Endodermal cell (in vitro differentiated cells): ENCODE data around the gene HLTF. TPM values are rescaled to one million over a fixed set of nuclear protein-coding genes. Genes with fewer than 3 reads are reported as not detected.

Experiments
- DNase-seq: peaks from one replicate; pipeline ENCODE4 v3.0.0-alpha.2; 2017
- H3K27ac ChIP-seq: 2 replicates; pipeline ENCODE4 v1.5.1; 2013; ENCODE audit warnings: mild to moderate bottlenecking, low read depth, low read length, moderate library complexity
- H3K27me3 ChIP-seq: 2 replicates; pipeline ENCODE4 v1.6.1; 2013; ENCODE audit warnings: mild to moderate bottlenecking, low read length, moderate library complexity; ENCODE audit not compliant: insufficient read depth, control insufficient read depth, poor library complexity, severe bottlenecking
- H3K36me3 ChIP-seq: 2 replicates; pipeline ENCODE4 v1.7.0; 2013; ENCODE audit warnings: mild to moderate bottlenecking, low read length, moderate library complexity; ENCODE audit not compliant: control insufficient read depth, insufficient read depth
- H3K4me1 ChIP-seq: one replicate; pipeline ENCODE4 v1.7.0; 2013; ENCODE audit warnings: low read length; ENCODE audit not compliant: control insufficient read depth, insufficient read depth
- H3K4me3 ChIP-seq: 2 replicates; pipeline ENCODE4 v1.5.1; 2013; ENCODE audit warnings: mild to moderate bottlenecking, low read length, moderate library complexity
- H3K9ac ChIP-seq: 2 replicates; pipeline ENCODE4 v1.6.1; 2013; ENCODE audit warnings: mild to moderate bottlenecking, low read length, moderate library complexity; ENCODE audit not compliant: poor library complexity, severe bottlenecking; ENCODE audit errors: extremely low read depth
- H3K9me3 ChIP-seq: 2 replicates; pipeline ENCODE4 v1.6.1; 2013; ENCODE audit warnings: mild to moderate bottlenecking, low read length, moderate library complexity; ENCODE audit not compliant: control insufficient read depth
- H3K27ac Mint-ChIP-seq: 2 replicates; pipeline ENCODE4 v1.8.0; 2020; ENCODE audit warnings: mixed read lengths
- H3K27me3 Mint-ChIP-seq: 2 replicates; pipeline ENCODE4 v1.8.0; 2021; ENCODE audit warnings: mild to moderate bottlenecking, mixed read lengths; ENCODE audit not compliant: insufficient read depth
- H3K36me3 Mint-ChIP-seq: 2 replicates; pipeline ENCODE4 v1.8.0; 2020; ENCODE audit warnings: low read depth, mixed read lengths
- H3K4me1 Mint-ChIP-seq: 2 replicates; pipeline ENCODE4 v1.8.0; 2020; ENCODE audit warnings: mixed read lengths
- H3K4me3 Mint-ChIP-seq: 2 replicates; pipeline ENCODE4 v1.8.0; 2020; ENCODE audit warnings: mild to moderate bottlenecking, moderate library complexity, mixed read lengths
- H3K9me3 Mint-ChIP-seq: 2 replicates; pipeline ENCODE4 v1.8.0; 2020; ENCODE audit warnings: mild to moderate bottlenecking, mixed read lengths
- CTCF ChIP-seq: fragments of 200-600 bp; sonication (generic); conservative IDR thresholded peaks from 2 replicates; pipeline ENCODE4 v1.5.0; 2021; ENCODE audit warnings: antibody characterized with exemption, mild to moderate bottlenecking
- WGBS, 2 experiments: methylation state at CpG; one replicate each; pipeline versions ENCODE4 v1.1.5 to v1.1.7; 2013; ENCODE audit warnings: missing lambda C conversion rate in 2 of 2, mixed read lengths in 1 of 2; ENCODE audit not compliant: insufficient coverage in 1 of 2, insufficient read length in 1 of 2; 5-methylcytosine and 5-hydroxymethylcytosine counted together
- total RNA-seq, 2 donors: library from RNA; stranded (reverse); fragmentation: NEBNext Ultra II Directional in 1 of 2; extraction: Animal tissue kit (Norgen Biotek cat#: 25700) in 1 of 2; gene quantifications; 2 replicates in 1 of 2; 3 replicates in 1 of 2; pipeline ENCODE4 v1.2.1, GENCODE V29; 2021

Gene HLTF
- total RNA-seq, 2 donors from 2014 or later: 61.2 to 75.7 TPM

- Mint-ChIP-seq H3K4me1 (no peaks in the 10 kb centered on the region), H3K36me3 (no peaks in the 10 kb centered on the region), H3K27ac (no peak overlapping the region), H3K9me3 (peaks cover 8% of the 10 kb centered on the region), H3K4me3 (no peak overlapping the region), H3K27me3 (no peaks in the 10 kb centered on the region)
- no peaks in the 10 kb centered on the region for H3K9me3 ChIP-seq
- TF ChIP-seq CTCF: no peak
- WGBS, 2 experiments: 86 to 87% methylated on average over 7 to 9 of the region's 9 CpGs
- H3K36me3 ChIP-seq: no peaks in the 10 kb centered on the region
- no peak overlapping the region for H3K9ac ChIP-seq
- no peak for DNase-seq
- no peak overlapping the region for H3K4me3 ChIP-seq
- H3K4me1 ChIP-seq: no peaks in the 10 kb centered on the region
- no peak overlapping the region for H3K27ac ChIP-seq
- no peaks in the 10 kb centered on the region for H3K27me3 ChIP-seq
These were observed 32.4 kb upstream of the HLTF start for GRCh38 chr3:149118724-149119123.

DNA sequence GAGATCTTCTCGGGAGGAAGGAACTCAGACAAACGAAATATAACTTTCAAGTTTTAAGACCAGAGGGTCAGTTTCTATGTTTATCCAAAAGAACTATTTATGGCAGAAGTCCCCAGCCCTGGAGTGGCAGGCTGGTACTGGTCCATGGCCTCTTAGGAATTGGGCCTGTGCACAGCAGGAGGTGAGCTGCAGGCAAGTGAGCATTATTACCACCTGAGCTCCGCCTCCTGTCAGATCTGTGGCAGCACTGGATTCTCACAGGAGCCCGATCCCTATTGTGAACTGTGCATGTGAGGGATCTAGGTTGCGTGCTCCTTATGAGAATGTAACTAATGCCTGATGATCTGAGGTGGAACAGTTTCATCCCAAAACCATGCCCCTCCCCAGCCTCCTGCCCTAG, 28.8 kb upstream of the HLTF start:
- Mint-ChIP-seq H3K9me3 (peaks cover 13% of the 10 kb centered on the region), H3K36me3 (no peaks in the 10 kb centered on the region), H3K4me1 (no peaks in the 10 kb centered on the region), H3K4me3 (no peak overlapping the region), H3K27me3 (no peaks in the 10 kb centered on the region), H3K27ac (no peak overlapping the region)
- H3K36me3 ChIP-seq: no peaks in the 10 kb centered on the region
- H3K4me1 ChIP-seq: no peaks in the 10 kb centered on the region
- 93 to 96% methylated on average over 4 to 5 of the region's 5 CpGs for WGBS, 2 experiments
- no peak overlapping the region for H3K27ac ChIP-seq
- H3K4me3 ChIP-seq: no peak overlapping the region
- no peak for DNase-seq
- H3K27me3 ChIP-seq: no peaks in the 10 kb centered on the region
- H3K9me3 ChIP-seq: no peaks in the 10 kb centered on the region
- no peak overlapping the region for H3K9ac ChIP-seq
- no peak for TF ChIP-seq CTCF

- Mint-ChIP-seq H3K27ac (no peak overlapping the region), H3K36me3 (no peaks in the 10 kb centered on the region), H3K4me3 (no peak overlapping the region), H3K4me1 (no peaks in the 10 kb centered on the region), H3K27me3 (no peaks in the 10 kb centered on the region), H3K9me3 (peaks cover 13% of the 10 kb centered on the region)
- WGBS, 2 experiments: 97 to 100% methylated on average over 1 of the region's 1 CpG
- Histone ChIP-seq H3K36me3 (no peaks in the 10 kb centered on the region), H3K27ac (no peak overlapping the region), H3K9ac (no peak overlapping the region), H3K9me3 (no peaks in the 10 kb centered on the region), H3K27me3 (no peaks in the 10 kb centered on the region), H3K4me1 (no peaks in the 10 kb centered on the region), H3K4me3 (no peak overlapping the region)
- DNase-seq: no peak
- no peak for TF ChIP-seq CTCF
These were observed 28.1 kb upstream of the HLTF start for GRCh38 chr3:149114458-149114857.
